Vagina (tissue), 2 donors: ENCODE measurements around the gene CD93. TPM values are rescaled to one million over a fixed set of nuclear protein-coding genes. Genes with fewer than 3 reads are reported as not detected.

Experiments used
- DNase-seq, 2 donors: peaks; one replicate each; pipeline ENCODE4 v3.0.0-alpha.2; 2017; ENCODE audit errors: extremely low spot score in 2 of 2
- H3K27ac ChIP-seq: fragments of 200-600 bp; sonication (generic); one replicate; pipeline ENCODE4 v1.5.1; 2019
- H3K27me3 ChIP-seq: fragments of 200-600 bp; sonication (generic); one replicate; pipeline ENCODE4 v1.5.1; 2019
- H3K36me3 ChIP-seq, 2 donors: fragments of 200-600 bp; sonication (generic); one replicate each; pipeline ENCODE4 v1.5.1; 2017 to 2019
- H3K4me1 ChIP-seq: fragments of 200-600 bp; sonication (generic); one replicate; pipeline ENCODE4 v1.5.1; 2019
- H3K4me3 ChIP-seq, 2 donors: fragments of 200-600 bp; sonication (generic); 1 replicate in 1 of 2; 2 replicates in 1 of 2; pipeline ENCODE4 v1.5.1; 2016 to 2019
- H3K9me3 ChIP-seq: fragments of 200-600 bp; sonication (generic); one replicate; pipeline ENCODE4 v1.5.1; 2019
- POLR2A ChIP-seq, 2 donors: fragments of 450-650 bp; IDR thresholded peaks; one replicate each; pipeline ENCODE4 v1.6.1; 2017; ENCODE audit warnings: antibody characterized with exemption in 2 of 2, mild to moderate bottlenecking in 2 of 2, moderate library complexity in 2 of 2
- POLR2AphosphoS5 ChIP-seq, 2 donors: sonication (generic); formaldehyde crosslinking; IDR thresholded peaks; one replicate each; pipeline ENCODE4 v1.9.0; 2017; ENCODE audit warnings: antibody characterized with exemption in 2 of 2, mild to moderate bottlenecking in 2 of 2, low read depth in 1 of 2; ENCODE audit not compliant: insufficient read depth in 1 of 2
- intact Hi-C: fragments of 100-400 bp; cut with DNase I; formaldehyde crosslinking; loops from one replicate; pipeline ENCODE4 v1.15.1; 2023
- total RNA-seq: library from RNA; depleted of rRNA; stranded (reverse); fragments of >200 nt; gene quantifications from one replicate; pipeline ENCODE4 v1.2.3, GENCODE V29; 2016
- TF ChIP-seq, protein P1 (sequence below), 3 experiments: fragments of 450-650 bp in 2 of 3; fragments of 200-600 bp in 1 of 3; sonication (generic) in 1 of 3; IDR thresholded peaks; one replicate each; pipeline ENCODE4 v1.5.1; 2017 to 2019; ENCODE audit warnings: antibody characterized with exemption in 3 of 3, mild to moderate bottlenecking in 2 of 3, moderate library complexity in 2 of 3

CD93 gene
- total RNA-seq, 1 donor from 2014 or later: 45.4 TPM

DNA sequence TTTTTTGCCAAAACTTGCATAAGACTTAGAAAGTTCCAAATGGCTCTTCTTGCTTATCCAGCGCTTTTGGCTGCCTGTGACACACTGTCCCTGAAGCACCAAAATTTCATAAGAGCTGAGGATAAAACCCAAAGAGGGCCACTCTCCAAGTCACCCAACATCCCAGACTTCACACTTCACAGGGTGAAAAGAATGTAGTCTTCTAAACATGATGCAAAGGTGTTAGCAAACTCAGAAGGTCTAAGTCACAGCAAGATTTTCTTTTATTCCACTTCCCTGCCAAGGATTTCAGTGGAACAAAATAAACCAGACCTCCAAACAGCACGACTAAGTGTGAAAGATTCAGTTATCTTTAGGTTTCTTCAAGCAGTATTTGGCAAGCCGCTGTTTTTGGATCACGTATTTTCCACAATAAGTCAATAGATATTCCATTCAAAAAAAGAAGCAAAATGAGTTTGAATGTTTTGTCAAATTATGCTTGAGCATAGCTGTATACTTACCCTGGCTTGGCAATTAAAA is 44.6 kb upstream of the CD93 start:
- H3K9me3 ChIP-seq: no peaks in the 10 kb centered on the region
- TF ChIP-seq, protein P1, sequence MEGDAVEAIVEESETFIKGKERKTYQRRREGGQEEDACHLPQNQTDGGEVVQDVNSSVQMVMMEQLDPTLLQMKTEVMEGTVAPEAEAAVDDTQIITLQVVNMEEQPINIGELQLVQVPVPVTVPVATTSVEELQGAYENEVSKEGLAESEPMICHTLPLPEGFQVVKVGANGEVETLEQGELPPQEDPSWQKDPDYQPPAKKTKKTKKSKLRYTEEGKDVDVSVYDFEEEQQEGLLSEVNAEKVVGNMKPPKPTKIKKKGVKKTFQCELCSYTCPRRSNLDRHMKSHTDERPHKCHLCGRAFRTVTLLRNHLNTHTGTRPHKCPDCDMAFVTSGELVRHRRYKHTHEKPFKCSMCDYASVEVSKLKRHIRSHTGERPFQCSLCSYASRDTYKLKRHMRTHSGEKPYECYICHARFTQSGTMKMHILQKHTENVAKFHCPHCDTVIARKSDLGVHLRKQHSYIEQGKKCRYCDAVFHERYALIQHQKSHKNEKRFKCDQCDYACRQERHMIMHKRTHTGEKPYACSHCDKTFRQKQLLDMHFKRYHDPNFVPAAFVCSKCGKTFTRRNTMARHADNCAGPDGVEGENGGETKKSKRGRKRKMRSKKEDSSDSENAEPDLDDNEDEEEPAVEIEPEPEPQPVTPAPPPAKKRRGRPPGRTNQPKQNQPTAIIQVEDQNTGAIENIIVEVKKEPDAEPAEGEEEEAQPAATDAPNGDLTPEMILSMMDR (IDR thresholded peaks at IDR 0.05): no peak
- no peak for TF ChIP-seq POLR2AphosphoS5 (IDR thresholded peaks at IDR 0.05; ENCODE audit: insufficient read depth in 1 of 2, low read depth in 1 of 2)
- TF ChIP-seq POLR2A (IDR thresholded peaks at IDR 0.05): no peak
- no peaks in the 10 kb centered on the region for H3K36me3 ChIP-seq
- H3K27ac ChIP-seq: no peak overlapping the region
- DNase-seq: no peak
- no peak overlapping the region for H3K4me3 ChIP-seq
- intact Hi-C loops: no loop called here
- peaks cover 3% of the 10 kb centered on the region for H3K4me1 ChIP-seq
- no peaks in the 10 kb centered on the region for H3K27me3 ChIP-seq

- Histone ChIP-seq H3K4me1 (peaks cover 10% of the 10 kb centered on the region), H3K27ac (no peak overlapping the region), H3K36me3 (no peaks in the 10 kb centered on the region), H3K27me3 (no peaks in the 10 kb centered on the region), H3K4me3 (no peak overlapping the region), H3K9me3 (no peaks in the 10 kb centered on the region)
- no peak for DNase-seq
- intact Hi-C loops: no loop called here
- no peak for TF ChIP-seq POLR2A (IDR thresholded peaks at IDR 0.05)
- no peak for TF ChIP-seq POLR2AphosphoS5 (IDR thresholded peaks at IDR 0.05; ENCODE audit: insufficient read depth in 1 of 2, low read depth in 1 of 2)
- TF ChIP-seq, protein P1 (IDR thresholded peaks at IDR 0.05): no peak
These were observed 43.9 kb upstream of the CD93 start for GRCh38 chr20:23129891-23130621.

DNA sequence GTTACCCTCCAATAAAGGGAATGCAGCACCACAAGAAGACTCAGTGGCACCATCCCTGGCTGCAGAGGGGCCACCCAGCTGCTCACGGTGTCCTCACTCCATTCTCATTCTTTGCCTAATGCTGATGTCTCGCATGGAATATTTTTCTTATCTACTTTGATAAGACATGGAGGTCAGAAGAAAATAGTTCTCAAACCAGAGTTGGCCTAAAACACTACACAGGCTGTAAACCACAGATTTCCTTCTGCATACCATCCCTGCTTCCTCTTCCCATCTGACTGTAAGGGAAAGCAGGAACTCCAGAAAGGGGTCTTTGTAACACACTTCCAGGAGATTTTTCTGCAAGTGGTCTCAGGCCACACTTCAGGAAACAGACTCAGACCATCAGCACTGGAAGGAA is 43.1 kb upstream of the CD93 start:
- H3K9me3 ChIP-seq: no peaks in the 10 kb centered on the region
- no peak for DNase-seq

DNA sequence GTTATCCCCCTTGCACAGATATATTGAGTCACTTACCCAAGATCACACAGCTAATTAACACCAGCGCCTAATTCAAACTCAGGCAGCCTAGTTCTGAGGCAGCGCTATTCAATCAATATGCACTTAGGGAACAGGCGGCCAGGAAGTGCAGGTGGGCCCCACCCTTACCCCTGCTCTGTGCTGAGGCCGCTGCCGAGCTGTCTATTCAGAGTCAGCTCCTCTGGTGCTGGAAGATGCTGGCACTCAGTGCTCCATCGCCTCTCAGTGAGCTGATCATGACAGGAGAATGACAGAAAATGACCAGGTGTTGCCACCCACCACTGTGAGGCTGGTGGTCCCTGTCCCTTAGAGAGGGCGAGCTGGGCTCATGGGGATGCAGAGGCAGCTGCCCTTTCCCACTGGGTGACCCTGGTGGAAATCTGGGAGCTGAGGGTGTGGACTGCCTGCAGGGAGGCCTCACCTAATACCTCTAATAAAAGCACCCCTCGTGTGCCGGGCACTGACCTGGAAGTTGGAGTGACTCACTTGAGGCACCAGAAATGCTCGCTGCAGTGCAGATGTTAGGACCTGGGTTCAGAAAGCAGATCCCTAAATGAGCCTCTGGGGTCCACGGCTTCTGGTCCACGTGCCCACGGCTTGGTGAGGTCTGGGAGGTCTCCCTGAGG is 42.5 kb upstream of the CD93 start:
- no peak for TF ChIP-seq POLR2AphosphoS5 (IDR thresholded peaks at IDR 0.05; ENCODE audit: insufficient read depth in 1 of 2, low read depth in 1 of 2)
- TF ChIP-seq, protein P1 (IDR thresholded peaks at IDR 0.05): no peak
- no peak for TF ChIP-seq POLR2A (IDR thresholded peaks at IDR 0.05)
- peaks cover 14% of the 10 kb centered on the region for H3K4me1 ChIP-seq
- H3K4me3 ChIP-seq: no peak overlapping the region
- no peak for DNase-seq
- no peaks in the 10 kb centered on the region for H3K27me3 ChIP-seq
- intact Hi-C loops: no loop called here
- H3K36me3 ChIP-seq: no peaks in the 10 kb centered on the region
- no peaks in the 10 kb centered on the region for H3K9me3 ChIP-seq
- no peak overlapping the region for H3K27ac ChIP-seq

More for the DNA sequence above, 43.1 kb upstream of the CD93 start:
- intact Hi-C loops: no loop called here
- Histone ChIP-seq H3K27ac (no peak overlapping the region), H3K4me1 (peaks cover 14% of the 10 kb centered on the region), H3K4me3 (no peak overlapping the region), H3K36me3 (no peaks in the 10 kb centered on the region), H3K27me3 (no peaks in the 10 kb centered on the region)
- TF ChIP-seq, protein P1 (IDR thresholded peaks at IDR 0.05): no peak
- TF ChIP-seq POLR2AphosphoS5 (IDR thresholded peaks at IDR 0.05; ENCODE audit: insufficient read depth in 1 of 2, low read depth in 1 of 2): no peak
- TF ChIP-seq POLR2A (IDR thresholded peaks at IDR 0.05): no peak
